PC-9 (cell line): ENCODE results near the gene ACHE. TPM values are rescaled to one million over a fixed set of nuclear protein-coding genes. Genes with fewer than 3 reads are reported as not detected.

Experiments
- BruUV-seq: library from RNA; stranded (reverse); fragments of 400-500 nt; replicated peaks from 2 replicates; lab custom pipeline; 2021; lab: Mats Ljungman, UMichigan
- CTCF ChIA-PET: fragments of 300-600 bp; sonication (Branson Sonifier 250); formaldehyde crosslinking; loops from one replicate; lab custom pipeline; 2022; ENCODE audit warnings: antibody characterized with exemption; lab: Charles Lee
- POLR2A ChIA-PET: fragments of 300-600 bp; sonication (Branson Sonifier 250); formaldehyde crosslinking; loops from one replicate; lab custom pipeline; 2022; ENCODE audit warnings: antibody characterized with exemption; ENCODE audit not compliant: unreplicated experiment; lab: Charles Lee
- DNase-seq, 2 experiments: peaks; one replicate each; pipeline versions ENCODE4 v3.0.0 to v3.0.0-alpha.2; 2015 to 2022; ENCODE audit warnings: mixed read lengths in 1 of 2
- H2AFZ ChIP-seq: fragments of 200-600 bp; sonication (generic); 2 replicates; pipeline ENCODE4 v1.8.1; 2017; ENCODE audit warnings: antibody characterized with exemption
- H3F3A ChIP-seq: fragments of 200-600 bp; sonication (generic); 2 replicates; pipeline ENCODE4 v1.8.1; 2017; ENCODE audit warnings: antibody characterized with exemption, mild to moderate bottlenecking, low read depth; ENCODE audit not compliant: insufficient read depth
- H3K27ac ChIP-seq: fragments of 200-600 bp; sonication (generic); 2 replicates; pipeline ENCODE4 v1.6.1; 2016; ENCODE audit warnings: mixed run types
- H3K27me3 ChIP-seq: fragments of 200-600 bp; sonication (generic); 2 replicates; pipeline ENCODE4 v1.6.1; 2016; ENCODE audit warnings: low read depth, mixed run types; ENCODE audit not compliant: insufficient read depth
- H3K36me3 ChIP-seq: fragments of 200-600 bp; sonication (generic); 2 replicates; pipeline ENCODE4 v1.6.1; 2016; ENCODE audit warnings: low read depth, mixed run types
- H3K4me1 ChIP-seq: fragments of 200-600 bp; sonication (generic); replicated peaks from 2 replicates; pipeline ENCODE4 v1.6.1; 2016; ENCODE audit warnings: mixed run types; ENCODE audit not compliant: insufficient read depth
- H3K4me2 ChIP-seq: fragments of 200-600 bp; sonication (generic); 2 replicates; pipeline ENCODE4 v1.6.1; 2017; ENCODE audit warnings: mixed run types
- H3K4me3 ChIP-seq: fragments of 200-600 bp; sonication (generic); 2 replicates; pipeline ENCODE4 v1.6.1; 2016; ENCODE audit warnings: mixed run types
- H3K79me2 ChIP-seq: fragments of 200-600 bp; sonication (generic); 2 replicates; pipeline ENCODE4 v1.6.1; 2017; ENCODE audit warnings: low read depth, mixed run types
- H3K9me2 ChIP-seq: fragments of 200-600 bp; sonication (generic); 2 replicates; pipeline ENCODE4 v1.8.1; 2017; ENCODE audit warnings: mild to moderate bottlenecking; ENCODE audit not compliant: insufficient read depth
- H3K9me3 ChIP-seq: fragments of 200-600 bp; sonication (generic); 2 replicates; pipeline ENCODE4 v1.8.1; 2016; ENCODE audit warnings: low read depth; ENCODE audit not compliant: insufficient read depth
- H4K20me1 ChIP-seq: fragments of 200-600 bp; sonication (generic); 2 replicates; pipeline ENCODE4 v1.8.1; 2017; ENCODE audit not compliant: insufficient read depth
- CTCF ChIP-seq: fragments of 200-600 bp; sonication (generic); conservative IDR thresholded peaks from 2 replicates; pipeline ENCODE4 v1.6.1; 2017; ENCODE audit warnings: mixed run types, antibody characterized with exemption, mild to moderate bottlenecking, moderate library complexity
- EZH2 ChIP-seq: fragments of 200-600 bp; sonication (generic); IDR thresholded peaks from 2 replicates; pipeline ENCODE4 v1.8.0; 2017; ENCODE audit warnings: antibody characterized with exemption, low read depth
- intact Hi-C: fragments of 100-400 bp; cut with micrococcal nuclease; formaldehyde crosslinking; loops from one replicate; pipeline ENCODE4 v1.10.0; 2022; ENCODE audit not compliant: unreplicated experiment
- microRNA-seq: library from miRNA; unstranded; fragments of <30 nt; microRNA quantifications from one replicate; pipeline ENCODE4 v1.2.0, GENCODE V29; 2021; ENCODE audit warnings: borderline number of aligned reads, borderline replicate concordance
- total RNA-seq: library from RNA; stranded (reverse); gene quantifications from 2 replicates; pipeline ENCODE4 v1.2.3, GENCODE V29; 2021

Gene ACHE
- total RNA-seq, 1 experiment from 2014 or later, result 0.35 TPM

GRCh38 chr7:100847360-100847759, 48.3 kb downstream of the ACHE start:
- no TSS peak for BruUV-seq
- CTCF ChIA-PET, result no interaction called here
- intact Hi-C loops, result no loop called here

GRCh38 chr7:100840470-100841100, 55.1 kb downstream of the ACHE start:
- no TSS peak for BruUV-seq
- Histone ChIP-seq H3K4me1 (no peaks in the 10 kb centered on the region), H3K9me3 (no peaks in the 10 kb centered on the region), H3K4me2 (no peak overlapping the region), H3K27me3 (no peaks in the 10 kb centered on the region), H4K20me1 (no peaks in the 10 kb centered on the region), H3K4me3 (no peak overlapping the region), H3F3A (no peaks in the 10 kb centered on the region), H3K79me2 (no peaks in the 10 kb centered on the region), H3K9me2 (no peaks in the 10 kb centered on the region), H3K36me3 (no peaks in the 10 kb centered on the region), H3K27ac (no peak overlapping the region), H2AFZ (no peak overlapping the region)
- no peak for DNase-seq
- ChIA-PET CTCF (no interaction called here), POLR2A (no interaction called here)
- intact Hi-C loops, result no loop called here
- TF ChIP-seq CTCF (no peak), EZH2 (no peak)

More at GRCh38 chr7:100847360-100847759, 48.3 kb downstream of the ACHE start:
- Histone ChIP-seq H3K79me2 (no peaks in the 10 kb centered on the region), H2AFZ (no peak overlapping the region), H4K20me1 (no peaks in the 10 kb centered on the region), H3K9me3 (no peaks in the 10 kb centered on the region), H3K36me3 (no peaks in the 10 kb centered on the region), H3K27ac (no peak overlapping the region), H3K4me3 (no peak overlapping the region), H3K4me2 (no peak overlapping the region), H3F3A (peaks cover 10% of the 10 kb centered on the region; the same call in 1 of the 2 replicates), H3K27me3 (no peaks in the 10 kb centered on the region), H3K4me1 (0 out of 2 replicates have a peak, but pooled peaks cover 4% of the 10 kb centered on the region), H3K9me2 (no peaks in the 10 kb centered on the region)
- DNase-seq, result no peak
- TF ChIP-seq EZH2 (no peak), CTCF (no peak)
- POLR2A ChIA-PET, result no interaction called here

Small RNAs within 50 kb of the gene (microRNA-seq; reads per million reads assigned to microRNA genes)
- not detected for gene MIR6875

Other genes with a start within 250 kb of the ACHE start
- not detected in 2 replicates for gene ACTL6B, start 239.4 kb downstream of the ACHE start, total RNA-seq
- 299 and 326 TPM in 2 replicates for gene GNB2, start 222.1 kb downstream of the ACHE start, total RNA-seq
- gene GIGYF1, start 201.6 kb downstream of the ACHE start, total RNA-seq, result 55.1 and 64.2 TPM in 2 replicates
- gene POP7, start 189.8 kb downstream of the ACHE start, total RNA-seq, result 59.4 and 62.7 TPM in 2 replicates
- 0.30 and 0.44 TPM in 2 replicates for gene EPO, start 175.4 kb downstream of the ACHE start, total RNA-seq
- not detected in 2 replicates for gene ZAN, start 162.3 kb downstream of the ACHE start, total RNA-seq
- 79.4 and 94.6 TPM in 2 replicates for gene EPHB4, start 68.4 kb downstream of the ACHE start, total RNA-seq
- gene SLC12A9, start 43.2 kb downstream of the ACHE start, total RNA-seq, result 34.7 and 36.7 TPM in 2 replicates
- gene TRIP6, start 28.5 kb downstream of the ACHE start, total RNA-seq, result 89.3 and 91.4 TPM in 2 replicates
- gene SRRT, start 20.8 kb downstream of the ACHE start, total RNA-seq, result 116 and 144 TPM in 2 replicates
- gene UFSP1, start 6.2 kb downstream of the ACHE start, total RNA-seq, result 2.7 and 2.8 TPM in 2 replicates
- 0.90 and 1.1 TPM in 2 replicates for gene MUC3A, start 53.6 kb upstream of the ACHE start, total RNA-seq
- gene MUC12, start 73.7 kb upstream of the ACHE start, total RNA-seq, result 1.4 and 3.8 TPM in 2 replicates
- not detected in 2 replicates for gene MUC17, start 124.2 kb upstream of the ACHE start, total RNA-seq
- 72.3 and 81.6 TPM in 2 replicates for gene TRIM56, start 189.6 kb upstream of the ACHE start, total RNA-seq
- 36.2 and 45.8 TPM in 2 replicates for gene SERPINE1, start 231.2 kb upstream of the ACHE start, total RNA-seq